Measurements from ENCODE around the gene DNAH14. TPM values are rescaled to one million over a fixed set of nuclear protein-coding genes. Genes with fewer than 3 reads are reported as not detected.

Gene DNAH14
- polyA plus RNA-seq, 1 donor from 2014 or later = 24.9 TPM

DNA sequence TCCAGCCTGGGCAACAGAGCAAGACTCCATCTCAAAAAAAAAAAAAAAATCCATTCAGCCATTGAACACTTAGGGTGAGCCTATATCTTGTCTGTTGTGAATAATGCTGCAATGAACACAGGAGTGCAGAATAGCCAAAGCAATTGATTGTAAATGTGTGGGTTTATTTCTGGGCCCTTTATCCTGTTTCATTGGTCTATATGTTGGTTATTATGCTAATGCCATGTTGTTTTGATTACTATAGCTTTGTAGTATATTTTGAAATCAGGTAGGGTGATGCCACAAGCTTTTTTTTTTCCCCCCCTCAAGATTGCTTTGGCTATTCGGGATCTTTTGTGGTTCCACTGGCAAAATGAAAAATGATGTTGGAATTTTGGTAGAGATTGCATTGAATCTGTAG, 330.8 kb downstream of the DNAH14 start:
- TF ChIP-seq RAD21 (conservative IDR thresholded peaks at IDR 0.05) (no peak), EZH2 (IDR thresholded peaks at IDR 0.05; ENCODE audit: borderline replicate concordance, insufficient read depth, low read length, poor library complexity, severe bottlenecking) (no peak), CTCF (IDR thresholded peaks at IDR 0.05; ENCODE audit: poor library complexity, severe bottlenecking) (no peak)
- Histone ChIP-seq H3F3A (ENCODE audit: insufficient read depth, low read length, poor library complexity, severe bottlenecking) (no peaks in the 10 kb centered on the region), H3K9me3 (ENCODE audit: low read length) (no peaks in the 10 kb centered on the region), H4K20me1 (ENCODE audit: insufficient read depth) (no peaks in the 10 kb centered on the region), H3K27me3 (ENCODE audit: insufficient read depth, low read depth, low read length) (no peaks in the 10 kb centered on the region), H3K4me3 (ENCODE audit: low read length) (no peak overlapping the region), H3K27ac (ENCODE audit: low read length) (no peak overlapping the region), H3K9me2 (ENCODE audit: insufficient read depth, low read length) (no peaks in the 10 kb centered on the region), H2AFZ (ENCODE audit: low read depth, low read length) (no peak overlapping the region), H3K36me3 (ENCODE audit: insufficient read depth, low read length) (no peaks in the 10 kb centered on the region), H3K9ac (ENCODE audit: low read length) (no peak overlapping the region), H3K4me2 (ENCODE audit: low read length) (no peak overlapping the region), H3K79me2 (replicated peaks; ENCODE audit: insufficient read depth, low read length) (no peaks in the 10 kb centered on the region)

DNA sequence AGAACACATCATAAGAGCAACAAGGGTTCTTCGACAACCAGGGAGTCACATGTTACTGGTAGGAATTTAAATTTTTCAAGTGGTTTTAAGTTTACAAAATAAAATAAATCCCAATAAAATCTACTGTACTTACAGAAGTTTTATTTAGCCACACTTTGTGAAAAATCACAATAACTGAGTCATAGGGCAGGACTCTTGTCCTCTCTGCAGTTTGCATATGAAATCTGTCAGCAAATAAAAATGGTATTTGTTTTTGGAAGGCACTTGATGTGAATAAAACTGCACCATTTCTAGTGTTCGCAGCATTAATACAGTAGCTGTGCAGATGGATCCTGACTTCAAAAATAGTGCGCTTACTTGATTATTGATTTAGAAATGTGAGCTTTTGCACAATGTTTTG, 348.0 kb downstream of the DNAH14 start:
- Histone ChIP-seq H3K79me2 (replicated peaks; ENCODE audit: insufficient read depth, low read length) (no peaks in the 10 kb centered on the region), H3K9me3 (ENCODE audit: low read length) (peaks cover 4% of the 10 kb centered on the region), H3K27ac (ENCODE audit: low read length) (no peak overlapping the region), H3K36me3 (ENCODE audit: insufficient read depth, low read length) (no peaks in the 10 kb centered on the region), H3K4me3 (ENCODE audit: low read length) (no peak overlapping the region), H3F3A (ENCODE audit: insufficient read depth, low read length, poor library complexity, severe bottlenecking) (no peaks in the 10 kb centered on the region), H4K20me1 (ENCODE audit: insufficient read depth) (no peaks in the 10 kb centered on the region), H3K9me2 (ENCODE audit: insufficient read depth, low read length) (no peaks in the 10 kb centered on the region), H2AFZ (ENCODE audit: low read depth, low read length) (no peak overlapping the region), H3K4me2 (ENCODE audit: low read length) (no peak overlapping the region), H3K27me3 (ENCODE audit: insufficient read depth, low read depth, low read length) (no peaks in the 10 kb centered on the region), H3K9ac (ENCODE audit: low read length) (no peak overlapping the region)
- no peak for TF ChIP-seq TAF1 (IDR thresholded peaks at IDR 0.05; ENCODE audit: low read depth)
- TF ChIP-seq EP300 (conservative IDR thresholded peaks at IDR 0.05; ENCODE audit: poor library complexity, severe bottlenecking) = no peak

- no peaks in the 10 kb centered on the region for H3F3A ChIP-seq (ENCODE audit: insufficient read depth, low read length, poor library complexity, severe bottlenecking)
- H3K27ac ChIP-seq (ENCODE audit: low read length) = no peak overlapping the region
- H3K9ac ChIP-seq (ENCODE audit: low read length) = no peak overlapping the region
- H3K9me3 ChIP-seq (ENCODE audit: low read length) = peaks cover 4% of the 10 kb centered on the region
- no peaks in the 10 kb centered on the region for H3K79me2 ChIP-seq (replicated peaks; ENCODE audit: insufficient read depth, low read length)
- H3K27me3 ChIP-seq (ENCODE audit: insufficient read depth, low read depth, low read length) = no peaks in the 10 kb centered on the region
- TF ChIP-seq RAD21 (conservative IDR thresholded peaks at IDR 0.05) = no peak
- no peak for TF ChIP-seq MXI1 (conservative IDR thresholded peaks at IDR 0.05; ENCODE audit: poor library complexity, severe bottlenecking)
- TF ChIP-seq EP300 (conservative IDR thresholded peaks at IDR 0.05; ENCODE audit: poor library complexity, severe bottlenecking) = no peak
- no peak overlapping the region for H2AFZ ChIP-seq (ENCODE audit: low read depth, low read length)
- no peak overlapping the region for H3K4me3 ChIP-seq (ENCODE audit: low read length)
- no peak overlapping the region for H3K4me2 ChIP-seq (ENCODE audit: low read length)
- H3K36me3 ChIP-seq (ENCODE audit: insufficient read depth, low read length) = no peaks in the 10 kb centered on the region
- no peaks in the 10 kb centered on the region for H4K20me1 ChIP-seq (ENCODE audit: insufficient read depth)
- no peaks in the 10 kb centered on the region for H3K9me2 ChIP-seq (ENCODE audit: insufficient read depth, low read length)
Measured at GRCh38 chr1:225280563-225280962, 351.1 kb downstream of the DNAH14 start.

GRCh38 chr1:225290244-225290643, 360.8 kb downstream of the DNAH14 start:
- no peak overlapping the region for H3K4me2 ChIP-seq (ENCODE audit: low read length)
- no peaks in the 10 kb centered on the region for H3K79me2 ChIP-seq (replicated peaks; ENCODE audit: insufficient read depth, low read length)
- H3K36me3 ChIP-seq (ENCODE audit: insufficient read depth, low read length) = no peaks in the 10 kb centered on the region
- H3K27me3 ChIP-seq (ENCODE audit: insufficient read depth, low read depth, low read length) = no peaks in the 10 kb centered on the region
- no peaks in the 10 kb centered on the region for H3F3A ChIP-seq (ENCODE audit: insufficient read depth, low read length, poor library complexity, severe bottlenecking)
- H3K27ac ChIP-seq (ENCODE audit: low read length) = no peak overlapping the region
- no peak overlapping the region for H2AFZ ChIP-seq (ENCODE audit: low read depth, low read length)
- H3K9me3 ChIP-seq (ENCODE audit: low read length) = no peaks in the 10 kb centered on the region
- H3K9ac ChIP-seq (ENCODE audit: low read length) = no peak overlapping the region
- no peak overlapping the region for H3K4me3 ChIP-seq (ENCODE audit: low read length)
- no peaks in the 10 kb centered on the region for H3K9me2 ChIP-seq (ENCODE audit: insufficient read depth, low read length)
- no peak for TF ChIP-seq CTCF (IDR thresholded peaks at IDR 0.05; ENCODE audit: poor library complexity, severe bottlenecking)
- no peak for TF ChIP-seq EZH2 (IDR thresholded peaks at IDR 0.05; ENCODE audit: borderline replicate concordance, insufficient read depth, low read length, poor library complexity, severe bottlenecking)
- TF ChIP-seq TAF1 (IDR thresholded peaks at IDR 0.05; ENCODE audit: low read depth) = no peak
- TF ChIP-seq, protein P1, sequence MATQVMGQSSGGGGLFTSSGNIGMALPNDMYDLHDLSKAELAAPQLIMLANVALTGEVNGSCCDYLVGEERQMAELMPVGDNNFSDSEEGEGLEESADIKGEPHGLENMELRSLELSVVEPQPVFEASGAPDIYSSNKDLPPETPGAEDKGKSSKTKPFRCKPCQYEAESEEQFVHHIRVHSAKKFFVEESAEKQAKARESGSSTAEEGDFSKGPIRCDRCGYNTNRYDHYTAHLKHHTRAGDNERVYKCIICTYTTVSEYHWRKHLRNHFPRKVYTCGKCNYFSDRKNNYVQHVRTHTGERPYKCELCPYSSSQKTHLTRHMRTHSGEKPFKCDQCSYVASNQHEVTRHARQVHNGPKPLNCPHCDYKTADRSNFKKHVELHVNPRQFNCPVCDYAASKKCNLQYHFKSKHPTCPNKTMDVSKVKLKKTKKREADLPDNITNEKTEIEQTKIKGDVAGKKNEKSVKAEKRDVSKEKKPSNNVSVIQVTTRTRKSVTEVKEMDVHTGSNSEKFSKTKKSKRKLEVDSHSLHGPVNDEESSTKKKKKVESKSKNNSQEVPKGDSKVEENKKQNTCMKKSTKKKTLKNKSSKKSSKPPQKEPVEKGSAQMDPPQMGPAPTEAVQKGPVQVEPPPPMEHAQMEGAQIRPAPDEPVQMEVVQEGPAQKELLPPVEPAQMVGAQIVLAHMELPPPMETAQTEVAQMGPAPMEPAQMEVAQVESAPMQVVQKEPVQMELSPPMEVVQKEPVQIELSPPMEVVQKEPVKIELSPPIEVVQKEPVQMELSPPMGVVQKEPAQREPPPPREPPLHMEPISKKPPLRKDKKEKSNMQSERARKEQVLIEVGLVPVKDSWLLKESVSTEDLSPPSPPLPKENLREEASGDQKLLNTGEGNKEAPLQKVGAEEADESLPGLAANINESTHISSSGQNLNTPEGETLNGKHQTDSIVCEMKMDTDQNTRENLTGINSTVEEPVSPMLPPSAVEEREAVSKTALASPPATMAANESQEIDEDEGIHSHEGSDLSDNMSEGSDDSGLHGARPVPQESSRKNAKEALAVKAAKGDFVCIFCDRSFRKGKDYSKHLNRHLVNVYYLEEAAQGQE (IDR thresholded peaks at IDR 0.05; ENCODE audit: borderline replicate concordance) = no peak
- no peak for TF ChIP-seq RAD21 (conservative IDR thresholded peaks at IDR 0.05)
- no peak for TF ChIP-seq EP300 (conservative IDR thresholded peaks at IDR 0.05; ENCODE audit: poor library complexity, severe bottlenecking)
- no peak for TF ChIP-seq SMC3 (conservative IDR thresholded peaks at IDR 0.05; ENCODE audit: poor library complexity)
- TF ChIP-seq POLR2AphosphoS5 (IDR thresholded peaks at IDR 0.05) = no peak
- TF ChIP-seq MXI1 (conservative IDR thresholded peaks at IDR 0.05; ENCODE audit: poor library complexity, severe bottlenecking) = no peak
- H4K20me1 ChIP-seq (ENCODE audit: insufficient read depth) = no peaks in the 10 kb centered on the region
